Endodermal cell (in vitro differentiated cells): ENCODE results near the gene NIN. TPM values are rescaled to one million over a fixed set of nuclear protein-coding genes. Genes with fewer than 3 reads are reported as not detected.

Experiments
- DNase-seq: peaks from one replicate; pipeline ENCODE4 v3.0.0-alpha.2; 2017
- H3K27ac ChIP-seq: 2 replicates; pipeline ENCODE4 v1.5.1; 2013; ENCODE audit warnings: mild to moderate bottlenecking, low read depth, low read length, moderate library complexity
- H3K27me3 ChIP-seq: 2 replicates; pipeline ENCODE4 v1.6.1; 2013; ENCODE audit warnings: mild to moderate bottlenecking, low read length, moderate library complexity; ENCODE audit not compliant: insufficient read depth, control insufficient read depth, poor library complexity, severe bottlenecking
- H3K36me3 ChIP-seq: 2 replicates; pipeline ENCODE4 v1.7.0; 2013; ENCODE audit warnings: mild to moderate bottlenecking, low read length, moderate library complexity; ENCODE audit not compliant: control insufficient read depth, insufficient read depth
- H3K4me1 ChIP-seq: one replicate; pipeline ENCODE4 v1.7.0; 2013; ENCODE audit warnings: low read length; ENCODE audit not compliant: control insufficient read depth, insufficient read depth
- H3K4me3 ChIP-seq: 2 replicates; pipeline ENCODE4 v1.5.1; 2013; ENCODE audit warnings: mild to moderate bottlenecking, low read length, moderate library complexity
- H3K9ac ChIP-seq: 2 replicates; pipeline ENCODE4 v1.6.1; 2013; ENCODE audit warnings: mild to moderate bottlenecking, low read length, moderate library complexity; ENCODE audit not compliant: poor library complexity, severe bottlenecking; ENCODE audit errors: extremely low read depth
- H3K9me3 ChIP-seq: 2 replicates; pipeline ENCODE4 v1.6.1; 2013; ENCODE audit warnings: mild to moderate bottlenecking, low read length, moderate library complexity; ENCODE audit not compliant: control insufficient read depth
- H3K27ac Mint-ChIP-seq: 2 replicates; pipeline ENCODE4 v1.8.0; 2020; ENCODE audit warnings: mixed read lengths
- H3K27me3 Mint-ChIP-seq: 2 replicates; pipeline ENCODE4 v1.8.0; 2021; ENCODE audit warnings: mild to moderate bottlenecking, mixed read lengths; ENCODE audit not compliant: insufficient read depth
- H3K36me3 Mint-ChIP-seq: 2 replicates; pipeline ENCODE4 v1.8.0; 2020; ENCODE audit warnings: low read depth, mixed read lengths
- H3K4me1 Mint-ChIP-seq: 2 replicates; pipeline ENCODE4 v1.8.0; 2020; ENCODE audit warnings: mixed read lengths
- H3K4me3 Mint-ChIP-seq: 2 replicates; pipeline ENCODE4 v1.8.0; 2020; ENCODE audit warnings: mild to moderate bottlenecking, moderate library complexity, mixed read lengths
- H3K9me3 Mint-ChIP-seq: 2 replicates; pipeline ENCODE4 v1.8.0; 2020; ENCODE audit warnings: mild to moderate bottlenecking, mixed read lengths
- CTCF ChIP-seq: fragments of 200-600 bp; sonication (generic); conservative IDR thresholded peaks from 2 replicates; pipeline ENCODE4 v1.5.0; 2021; ENCODE audit warnings: antibody characterized with exemption, mild to moderate bottlenecking
- WGBS, 2 experiments: methylation state at CpG; one replicate each; pipeline versions ENCODE4 v1.1.5 to v1.1.7; 2013; ENCODE audit warnings: missing lambda C conversion rate in 2 of 2, mixed read lengths in 1 of 2; ENCODE audit not compliant: insufficient coverage in 1 of 2, insufficient read length in 1 of 2; 5-methylcytosine and 5-hydroxymethylcytosine counted together
- total RNA-seq, 2 donors: library from RNA; stranded (reverse); fragmentation: NEBNext Ultra II Directional in 1 of 2; extraction: Animal tissue kit (Norgen Biotek cat#: 25700) in 1 of 2; gene quantifications; 2 replicates in 1 of 2; 3 replicates in 1 of 2; pipeline ENCODE4 v1.2.1, GENCODE V29; 2021

The NIN gene
- total RNA-seq, 2 donors from 2014 or later = 3.3 to 4.1 TPM

GRCh38 chr14:50871914-50872732, 41.2 kb upstream of the NIN start, which contains the start of gene ABHD12B:
Gene ABHD12B (plus strand): TSS chr14:50872053. CDS start chr14:50872175, 122 bp downstream.
- Histone ChIP-seq H3K9ac (no peak within 1 kb of the TSS), H3K27ac (no peak within 1 kb of the TSS), H3K9me3 (no peaks in the 10 kb centered on the region), H3K36me3 (no peaks in the 10 kb centered on the region), H3K4me3 (no peak within 1 kb of the TSS), H3K27me3 (peaks cover 48% of the 10 kb centered on the region), H3K4me1 (peaks cover 5% of the 10 kb centered on the region)
- Mint-ChIP-seq H3K4me3 (peak within 1 kb of the TSS; percentile 20), H3K36me3 (no peaks in the 10 kb centered on the region), H3K9me3 (no peaks in the 10 kb centered on the region), H3K27ac (no peak within 1 kb of the TSS), H3K4me1 (peaks cover 26% of the 10 kb centered on the region), H3K27me3 (peaks cover 45% of the 10 kb centered on the region)
- DNase-seq = peak; percentile 73
- WGBS, 2 experiments = 21 to 90% methylated on average over 1 to 63 of the region's 63 CpGs
- TF ChIP-seq CTCF = no peak

DNA sequence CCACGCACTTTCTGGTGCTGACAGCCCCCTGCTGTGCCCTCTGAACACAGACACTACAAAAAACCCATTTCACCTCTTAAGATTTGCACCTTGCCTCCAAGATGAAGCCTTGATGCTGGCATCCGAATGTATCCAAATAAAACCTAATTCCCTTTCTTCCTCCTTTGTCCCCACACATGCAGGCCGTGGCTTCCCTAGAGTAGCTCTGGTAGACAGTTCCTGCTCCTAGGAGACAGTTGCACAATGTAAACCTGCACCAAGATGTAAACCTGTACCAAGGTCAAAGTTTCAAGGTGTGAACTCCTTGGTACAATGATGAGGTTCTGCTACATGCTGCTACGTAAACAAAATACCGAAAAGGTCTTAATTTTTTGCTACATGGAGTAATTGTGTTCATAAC, 40.3 kb upstream of the NIN start:
- H3K27me3 ChIP-seq = peaks cover 48% of the 10 kb centered on the region
- Mint-ChIP-seq H3K27me3 (peaks cover 47% of the 10 kb centered on the region), H3K27ac (no peak overlapping the region), H3K9me3 (no peaks in the 10 kb centered on the region), H3K36me3 (no peaks in the 10 kb centered on the region), H3K4me3 (peak overlapping the region; percentile 20), H3K4me1 (peaks cover 24% of the 10 kb centered on the region)
- H3K4me3 ChIP-seq = no peak overlapping the region
- peaks cover 2% of the 10 kb centered on the region for H3K4me1 ChIP-seq
- no peak for TF ChIP-seq CTCF
- H3K36me3 ChIP-seq = no peaks in the 10 kb centered on the region
- no peak overlapping the region for H3K9ac ChIP-seq
- DNase-seq = no peak
- no peak overlapping the region for H3K27ac ChIP-seq
- WGBS, 2 experiments = 81 to 93% methylated on average over 4 to 5 of the region's 5 CpGs
- no peaks in the 10 kb centered on the region for H3K9me3 ChIP-seq

- H3K9ac ChIP-seq = no peak overlapping the region
- H3K4me3 Mint-ChIP-seq = no peak overlapping the region
Observed at GRCh38 chr14:50865391-50866076, 34.6 kb upstream of the NIN start.

More at GRCh38 chr14:50865391-50866076, 34.6 kb upstream of the NIN start:
- Mint-ChIP-seq H3K27ac (no peak overlapping the region), H3K36me3 (no peaks in the 10 kb centered on the region), H3K27me3 (peaks cover 23% of the 10 kb centered on the region), H3K4me1 (peaks cover 17% of the 10 kb centered on the region), H3K9me3 (no peaks in the 10 kb centered on the region)
- Histone ChIP-seq H3K27ac (peak overlapping the region; percentile 40), H3K4me3 (no peak overlapping the region), H3K4me1 (no peaks in the 10 kb centered on the region), H3K27me3 (peaks cover 37% of the 10 kb centered on the region), H3K9me3 (no peaks in the 10 kb centered on the region), H3K36me3 (no peaks in the 10 kb centered on the region)
- WGBS, 2 experiments = 91 to 95% methylated on average over 10 to 11 of the region's 11 CpGs
- no peak for TF ChIP-seq CTCF
- no peak for DNase-seq
